K562 (cell line): ENCODE measurements around the gene SS18L1.

Experiments
- EP300 ChIP-seq: IDR thresholded peaks from 2 replicates; pipeline ENCODE4 v1.6.1; 2012; ENCODE audit warnings: low read length, improper control_type of control experiment
- HNRNPK ChIP-seq: fragments of 200-400 bp; formaldehyde crosslinking; IDR thresholded peaks from one replicate; pipeline ENCODE4 v1.6.1; 2018; ENCODE audit warnings: mild to moderate bottlenecking, low read depth, low read length; ENCODE audit not compliant: poor library complexity, severe bottlenecking
- JUND ChIP-seq, 2 experiments: IDR thresholded peaks; 2 replicates in 1 of 2; 3 replicates in 1 of 2; pipeline ENCODE4 v1.6.1; 2011; ENCODE audit warnings: borderline replicate concordance in 2 of 2, low read depth in 2 of 2, low read length in 2 of 2, improper control_type of control experiment in 1 of 2, missing biosample characterization in 1 of 2, missing genetic modification characterization in 1 of 2, missing genetic modification reagents in 1 of 2
- POLR2A ChIP-seq: fragments of 450-650 bp; conservative IDR thresholded peaks from 2 replicates; pipeline ENCODE4 v1.6.1; 2016
- POLR2AphosphoS5 ChIP-seq: IDR thresholded peaks from 2 replicates; pipeline ENCODE4 v1.6.1; 2011; ENCODE audit warnings: mild to moderate bottlenecking, low read depth, low read length, moderate library complexity; ENCODE audit not compliant: control insufficient read depth, insufficient read depth
- SMARCB1 ChIP-seq: IDR thresholded peaks from 2 replicates; pipeline ENCODE4 v1.6.1; 2011; ENCODE audit warnings: improper control_type of control experiment, low read depth; ENCODE audit not compliant: insufficient read length
- ZBTB7A ChIP-seq: IDR thresholded peaks from 2 replicates; pipeline ENCODE4 v1.6.1; 2011; ENCODE audit warnings: low read depth, mild to moderate bottlenecking, low read length, moderate library complexity, borderline replicate concordance; ENCODE audit not compliant: control insufficient read depth
- ZC3H4 ChIP-seq: sonication (generic); formaldehyde crosslinking; IDR thresholded peaks from 2 replicates; pipeline ENCODE4 v1.9.0; 2021; ENCODE audit warnings: missing genetic modification reagents, borderline replicate concordance
- TF ChIP-seq, protein P1 (sequence below): sonication (generic); formaldehyde crosslinking; IDR thresholded peaks from 2 replicates; pipeline ENCODE4 v1.8.0; 2022; ENCODE audit warnings: mild to moderate bottlenecking, low read depth, missing genetic modification reagents
- TF ChIP-seq, protein P2 (sequence below): sonication (generic); formaldehyde crosslinking; IDR thresholded peaks from 2 replicates; pipeline ENCODE4 v1.8.1; 2023; ENCODE audit warnings: mild to moderate bottlenecking, missing genetic modification reagents
- TF ChIP-seq, protein P3 (sequence below): fragments of 450-650 bp; formaldehyde crosslinking; IDR thresholded peaks from 2 replicates; pipeline ENCODE4 v1.4.0; 2022; ENCODE audit warnings: missing genetic modification characterization
- TF ChIP-seq, protein P4 (sequence below), 3 experiments: IDR thresholded peaks in 2 of 3; conservative IDR thresholded peaks in 1 of 3; 2 replicates each; pipeline ENCODE4 v1.5.1; 2011 to 2012; ENCODE audit warnings: low read length in 3 of 3, mild to moderate bottlenecking in 3 of 3, control low read depth in 2 of 3, improper control_type of control experiment in 1 of 3, inconsistent platforms in 1 of 3, low read depth in 1 of 3, mixed read lengths in 1 of 3, moderate library complexity in 1 of 3; ENCODE audit not compliant: insufficient read depth in 2 of 3

DNA sequence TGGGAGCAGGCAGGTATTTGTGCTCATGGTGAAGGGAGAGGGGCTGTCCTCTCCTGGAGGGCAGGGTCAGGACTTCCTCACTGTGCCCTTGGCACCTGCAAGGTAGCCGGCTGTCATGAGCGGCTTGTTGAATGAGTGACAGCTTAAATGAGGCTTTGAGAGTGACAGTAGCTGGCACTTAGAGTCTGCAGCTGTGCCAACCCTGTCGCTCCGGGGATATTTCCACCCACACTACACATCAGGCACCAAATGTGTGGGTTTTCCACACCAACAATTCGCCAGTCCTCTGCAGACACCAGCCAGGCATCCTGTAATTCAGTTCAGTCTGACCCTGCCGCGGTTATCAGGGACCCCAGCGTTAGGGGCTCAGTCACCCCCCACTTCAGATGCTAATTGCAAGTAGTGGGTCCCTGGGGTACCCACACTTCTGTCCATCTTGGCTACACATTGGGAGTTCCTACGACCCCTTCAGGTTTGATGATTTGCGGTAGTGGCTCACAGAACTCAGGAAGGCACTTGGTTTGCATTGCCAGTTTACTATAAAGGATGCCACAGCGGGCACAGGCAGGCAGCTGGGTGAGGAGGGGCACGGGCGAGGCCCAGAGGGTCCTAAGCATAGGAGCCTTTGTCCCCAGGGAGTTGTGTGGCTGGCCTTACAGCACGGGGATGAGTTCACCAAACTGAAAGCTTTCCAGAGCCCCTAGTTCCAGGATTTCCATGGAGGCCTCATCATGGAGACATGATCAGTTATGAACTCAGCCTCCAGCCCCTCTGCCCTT is 48.4 kb downstream of the SS18L1 start:
- TF ChIP-seq EP300 (no peak), ZBTB7A (no peak), SMARCB1 (no peak), JUND (IDR thresholded peaks at IDR 0.05; ENCODE audit: borderline replicate concordance, low read depth, low read length) (no peak), JUND (tag; IDR thresholded peaks at IDR 0.05; ENCODE audit: borderline replicate concordance, low read depth, low read length) (no peak), ZC3H4 (CRISPR knock-in tag) (no peak), POLR2AphosphoS5 (no peak), POLR2A (no peak), HNRNPK (no peak)
- TF ChIP-seq, protein P1, sequence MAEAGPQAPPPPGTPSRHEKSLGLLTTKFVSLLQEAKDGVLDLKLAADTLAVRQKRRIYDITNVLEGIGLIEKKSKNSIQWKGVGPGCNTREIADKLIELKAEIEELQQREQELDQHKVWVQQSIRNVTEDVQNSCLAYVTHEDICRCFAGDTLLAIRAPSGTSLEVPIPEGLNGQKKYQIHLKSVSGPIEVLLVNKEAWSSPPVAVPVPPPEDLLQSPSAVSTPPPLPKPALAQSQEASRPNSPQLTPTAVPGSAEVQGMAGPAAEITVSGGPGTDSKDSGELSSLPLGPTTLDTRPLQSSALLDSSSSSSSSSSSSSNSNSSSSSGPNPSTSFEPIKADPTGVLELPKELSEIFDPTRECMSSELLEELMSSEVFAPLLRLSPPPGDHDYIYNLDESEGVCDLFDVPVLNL (CRISPR knock-in tag) = no peak
- TF ChIP-seq, protein P2, sequence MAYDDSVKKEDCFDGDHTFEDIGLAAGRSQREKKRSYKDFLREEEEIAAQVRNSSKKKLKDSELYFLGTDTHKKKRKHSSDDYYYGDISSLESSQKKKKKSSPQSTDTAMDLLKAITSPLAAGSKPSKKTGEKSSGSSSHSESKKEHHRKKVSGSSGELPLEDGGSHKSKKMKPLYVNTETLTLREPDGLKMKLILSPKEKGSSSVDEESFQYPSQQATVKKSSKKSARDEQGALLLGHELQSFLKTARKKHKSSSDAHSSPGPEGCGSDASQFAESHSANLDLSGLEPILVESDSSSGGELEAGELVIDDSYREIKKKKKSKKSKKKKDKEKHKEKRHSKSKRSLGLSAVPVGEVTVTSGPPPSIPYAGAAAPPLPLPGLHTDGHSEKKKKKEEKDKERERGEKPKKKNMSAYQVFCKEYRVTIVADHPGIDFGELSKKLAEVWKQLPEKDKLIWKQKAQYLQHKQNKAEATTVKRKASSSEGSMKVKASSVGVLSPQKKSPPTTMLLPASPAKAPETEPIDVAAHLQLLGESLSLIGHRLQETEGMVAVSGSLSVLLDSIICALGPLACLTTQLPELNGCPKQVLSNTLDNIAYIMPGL = no peak
- TF ChIP-seq, protein P3, sequence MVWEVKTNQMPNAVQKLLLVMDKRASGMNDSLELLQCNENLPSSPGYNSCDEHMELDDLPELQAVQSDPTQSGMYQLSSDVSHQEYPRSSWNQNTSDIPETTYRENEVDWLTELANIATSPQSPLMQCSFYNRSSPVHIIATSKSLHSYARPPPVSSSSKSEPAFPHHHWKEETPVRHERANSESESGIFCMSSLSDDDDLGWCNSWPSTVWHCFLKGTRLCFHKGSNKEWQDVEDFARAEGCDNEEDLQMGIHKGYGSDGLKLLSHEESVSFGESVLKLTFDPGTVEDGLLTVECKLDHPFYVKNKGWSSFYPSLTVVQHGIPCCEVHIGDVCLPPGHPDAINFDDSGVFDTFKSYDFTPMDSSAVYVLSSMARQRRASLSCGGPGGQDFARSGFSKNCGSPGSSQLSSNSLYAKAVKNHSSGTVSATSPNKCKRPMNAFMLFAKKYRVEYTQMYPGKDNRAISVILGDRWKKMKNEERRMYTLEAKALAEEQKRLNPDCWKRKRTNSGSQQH = no peak
- TF ChIP-seq, protein P4, sequence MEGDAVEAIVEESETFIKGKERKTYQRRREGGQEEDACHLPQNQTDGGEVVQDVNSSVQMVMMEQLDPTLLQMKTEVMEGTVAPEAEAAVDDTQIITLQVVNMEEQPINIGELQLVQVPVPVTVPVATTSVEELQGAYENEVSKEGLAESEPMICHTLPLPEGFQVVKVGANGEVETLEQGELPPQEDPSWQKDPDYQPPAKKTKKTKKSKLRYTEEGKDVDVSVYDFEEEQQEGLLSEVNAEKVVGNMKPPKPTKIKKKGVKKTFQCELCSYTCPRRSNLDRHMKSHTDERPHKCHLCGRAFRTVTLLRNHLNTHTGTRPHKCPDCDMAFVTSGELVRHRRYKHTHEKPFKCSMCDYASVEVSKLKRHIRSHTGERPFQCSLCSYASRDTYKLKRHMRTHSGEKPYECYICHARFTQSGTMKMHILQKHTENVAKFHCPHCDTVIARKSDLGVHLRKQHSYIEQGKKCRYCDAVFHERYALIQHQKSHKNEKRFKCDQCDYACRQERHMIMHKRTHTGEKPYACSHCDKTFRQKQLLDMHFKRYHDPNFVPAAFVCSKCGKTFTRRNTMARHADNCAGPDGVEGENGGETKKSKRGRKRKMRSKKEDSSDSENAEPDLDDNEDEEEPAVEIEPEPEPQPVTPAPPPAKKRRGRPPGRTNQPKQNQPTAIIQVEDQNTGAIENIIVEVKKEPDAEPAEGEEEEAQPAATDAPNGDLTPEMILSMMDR (IDR thresholded peaks at IDR 0.05 in 2 of 3, conservative IDR thresholded peaks at IDR 0.05 in 1 of 3; ENCODE audit: insufficient read depth in 2 of 3, low read depth in 1 of 3, low read length in 3 of 3) = no peak
